Hepatocyte (in vitro differentiated cells): ENCODE measurements around the gene SAMD11. TPM values are rescaled to one million over a fixed set of nuclear protein-coding genes. Genes with fewer than 3 reads are reported as not detected.

Experiments
- DNase-seq: peaks from one replicate; pipeline ENCODE4 v3.0.0-alpha.2; 2016; ENCODE audit warnings: low spot score
- H2AFZ ChIP-seq: fragments of 200-600 bp; sonication (generic); 2 replicates; pipeline ENCODE4 v1.6.0; 2016; ENCODE audit warnings: antibody characterized with exemption, mild to moderate bottlenecking
- H3K27ac ChIP-seq: fragments of 200-600 bp; sonication (generic); 2 replicates; pipeline ENCODE4 v1.5.1; 2016; ENCODE audit warnings: mild to moderate bottlenecking
- H3K27me3 ChIP-seq: fragments of 200-600 bp; sonication (generic); 2 replicates; pipeline ENCODE4 v1.6.1; 2016
- H3K36me3 ChIP-seq: fragments of 200-600 bp; sonication (generic); replicated peaks from 2 replicates; pipeline ENCODE4 v1.5.1; 2016; ENCODE audit warnings: low read depth; ENCODE audit not compliant: insufficient read depth
- H3K4me1 ChIP-seq: fragments of 200-600 bp; sonication (generic); 2 replicates; pipeline ENCODE4 v1.5.1; 2016; ENCODE audit warnings: mild to moderate bottlenecking, moderate library complexity; ENCODE audit not compliant: insufficient read depth
- H3K4me2 ChIP-seq: fragments of 200-600 bp; sonication (generic); 2 replicates; pipeline ENCODE4 v1.6.0; 2016
- H3K4me3 ChIP-seq: fragments of 200-600 bp; sonication (generic); 2 replicates; pipeline ENCODE4 v1.5.1; 2016; ENCODE audit warnings: mild to moderate bottlenecking
- H3K79me2 ChIP-seq: fragments of 200-600 bp; sonication (generic); 2 replicates; pipeline ENCODE4 v1.6.0; 2017; ENCODE audit warnings: mild to moderate bottlenecking
- H3K9me2 ChIP-seq: fragments of 200-600 bp; sonication (generic); replicated peaks from 2 replicates; pipeline ENCODE4 v1.6.0; 2017; ENCODE audit warnings: mild to moderate bottlenecking; ENCODE audit not compliant: insufficient read depth
- H3K9me3 ChIP-seq: fragments of 200-600 bp; sonication (generic); 2 replicates; pipeline ENCODE4 v1.5.1; 2016; ENCODE audit warnings: low read depth, mild to moderate bottlenecking
- H4K20me1 ChIP-seq: fragments of 200-600 bp; sonication (generic); 2 replicates; pipeline ENCODE4 v1.6.0; 2016; ENCODE audit warnings: mild to moderate bottlenecking; ENCODE audit not compliant: insufficient read depth, poor library complexity, severe bottlenecking
- CTCF ChIP-seq: fragments of 200-600 bp; sonication (generic); IDR thresholded peaks from 2 replicates; pipeline ENCODE4 v1.5.1; 2016; ENCODE audit warnings: antibody characterized with exemption, mild to moderate bottlenecking; ENCODE audit not compliant: poor library complexity
- EZH2 ChIP-seq: fragments of 200-600 bp; sonication (generic); IDR thresholded peaks from 2 replicates; pipeline ENCODE4 v1.6.1; 2016; ENCODE audit warnings: antibody characterized with exemption, mild to moderate bottlenecking, borderline replicate concordance
- EZH2phosphoT487 ChIP-seq: fragments of 200-600 bp; sonication (generic); IDR thresholded peaks from one replicate; pipeline ENCODE4 v1.6.1; 2018; ENCODE audit warnings: antibody characterized with exemption, mild to moderate bottlenecking, low read depth, moderate library complexity; ENCODE audit not compliant: unreplicated experiment, severe bottlenecking
- WGBS: methylation state at CpG from one replicate; pipeline ENCODE4 v1.1.6; 2016; ENCODE audit warnings: low lambda C conversion rate; ENCODE audit errors: missing lambda C conversion rate; 5-methylcytosine and 5-hydroxymethylcytosine counted together
- polyA plus RNA-seq: library from polyadenylated mRNA; unstranded; fragments of >200 nt; fragmentation: Nextera tagmentation; extraction: Ambion mirVana; gene quantifications from 2 replicates; pipeline ENCODE4 v1.2.1, GENCODE V29; 2016
- total RNA-seq: library from RNA; depleted of rRNA; stranded (reverse); fragments of >200 nt; gene quantifications from 2 replicates; pipeline ENCODE4 v1.2.3, GENCODE V29; 2014

Gene SAMD11
- total and polyA plus RNA-seq, 2 experiments from 2014 or later: 9.5 to 17.1 TPM

DNA sequence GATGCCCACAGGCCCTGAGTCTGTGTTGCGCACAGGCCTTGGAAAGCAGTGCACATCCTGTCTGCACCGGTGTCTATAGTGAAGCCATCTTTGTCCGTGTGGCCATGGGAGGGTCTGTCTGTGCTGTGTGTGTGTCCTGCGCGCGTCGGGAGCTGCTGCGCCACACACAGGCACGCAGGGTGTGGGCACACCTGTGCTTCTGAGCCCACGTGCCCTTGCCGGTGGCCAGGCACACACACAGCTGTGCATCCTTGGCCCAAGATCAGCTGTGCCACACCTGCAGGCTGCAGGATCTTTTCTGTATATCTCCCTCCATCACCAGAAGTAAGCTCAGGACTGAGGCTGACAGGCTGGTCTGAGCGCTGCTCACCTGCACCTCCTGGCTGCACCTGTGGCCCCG, 3.2 kb upstream of the SAMD11 start:
- H3K36me3 ChIP-seq: no peaks in the 10 kb centered on the region
- no peaks in the 10 kb centered on the region for H3K79me2 ChIP-seq
- H2AFZ ChIP-seq: no peak overlapping the region
- H3K9me3 ChIP-seq: no peaks in the 10 kb centered on the region
- H3K4me3 ChIP-seq: no peak overlapping the region
- no peaks in the 10 kb centered on the region for H4K20me1 ChIP-seq
- H3K9me2 ChIP-seq: no peaks in the 10 kb centered on the region
- peaks cover 53% of the 10 kb centered on the region for H3K27me3 ChIP-seq
- H3K27ac ChIP-seq: no peak overlapping the region
- H3K4me2 ChIP-seq: peak overlapping the region; percentile 65
- 42% methylated on average over 13 of the region's 13 CpGs for WGBS
- TF ChIP-seq EZH2phosphoT487 (no peak), CTCF (no peak), EZH2 (no peak)
- DNase-seq: no peak
- H3K4me1 ChIP-seq: peaks cover 42% of the 10 kb centered on the region

- H4K20me1 ChIP-seq: peaks cover 6% of the 10 kb centered on the region
- H3K4me2 ChIP-seq: peak overlapping the region; percentile 65
- H3K79me2 ChIP-seq: no peaks in the 10 kb centered on the region
- DNase-seq: peak; percentile 92
- no peaks in the 10 kb centered on the region for H3K9me3 ChIP-seq
- no peaks in the 10 kb centered on the region for H3K9me2 ChIP-seq
- H2AFZ ChIP-seq: no peak overlapping the region
- no peak overlapping the region for H3K27ac ChIP-seq
- H3K4me3 ChIP-seq: no peak overlapping the region
- H3K27me3 ChIP-seq: peaks cover 53% of the 10 kb centered on the region
- WGBS: 36% methylated on average over 35 of the region's 38 CpGs
- peaks cover 43% of the 10 kb centered on the region for H3K4me1 ChIP-seq
- TF ChIP-seq EZH2 (no peak), EZH2phosphoT487 (no peak), CTCF (peak; percentile 43)
- no peaks in the 10 kb centered on the region for H3K36me3 ChIP-seq
Observed at GRCh38 chr1:921011-921837, 2.5 kb upstream of the SAMD11 start.

GRCh38 chr1:923991-924655, 400 bp downstream of the SAMD11 start:
- Histone ChIP-seq H3K4me3 (peak overlapping the region; percentile 36), H4K20me1 (peaks cover 6% of the 10 kb centered on the region), H3K27me3 (peaks cover 47% of the 10 kb centered on the region), H3K4me1 (peaks cover 30% of the 10 kb centered on the region), H3K9me2 (no peaks in the 10 kb centered on the region), H3K9me3 (no peaks in the 10 kb centered on the region), H3K27ac (no peak overlapping the region), H3K36me3 (no peaks in the 10 kb centered on the region), H3K79me2 (no peaks in the 10 kb centered on the region), H2AFZ (peak overlapping the region; percentile 52), H3K4me2 (peak overlapping the region; percentile 96)
- TF ChIP-seq EZH2 (no peak), CTCF (no peak), EZH2phosphoT487 (no peak)
- WGBS: 0% methylated on average over 9 of the region's 98 CpGs
- DNase-seq: no peak
